Cardiac muscle cell (in vitro differentiated cells and primary cell): ENCODE results near the gene INTS3. TPM values are rescaled to one million over a fixed set of nuclear protein-coding genes. Genes with fewer than 3 reads are reported as not detected.

Experiments
- DNase-seq, 2 donors: peaks; one replicate each; pipeline versions ENCODE4 v3.0.0 to v3.0.0-alpha.2; 2010 to 2017; ENCODE audit warnings: low read depth in 1 of 2, low spot score in 1 of 2
- H3K27ac ChIP-seq: fragments of 200-600 bp; sonication (generic); 2 replicates; pipeline ENCODE4 v1.5.1; 2016
- H3K27me3 ChIP-seq: fragments of 200-600 bp; sonication (generic); 2 replicates; pipeline ENCODE4 v1.6.0; 2016; ENCODE audit warnings: control low read depth
- H3K36me3 ChIP-seq: fragments of 200-600 bp; sonication (generic); 2 replicates; pipeline ENCODE4 v1.5.1; 2016; ENCODE audit warnings: control low read depth
- H3K4me1 ChIP-seq: fragments of 200-600 bp; sonication (generic); 2 replicates; pipeline ENCODE4 v1.8.1; 2017; ENCODE audit warnings: low read depth, mild to moderate bottlenecking, mixed run types
- H3K4me3 ChIP-seq: fragments of 200-600 bp; sonication (generic); 2 replicates; pipeline ENCODE4 v1.5.1; 2016; ENCODE audit warnings: mild to moderate bottlenecking
- H3K9me3 ChIP-seq: fragments of 200-600 bp; sonication (generic); 2 replicates; pipeline ENCODE4 v1.5.1; 2017; ENCODE audit warnings: low read depth, mild to moderate bottlenecking, control low read depth
- CTCF ChIP-seq: IDR thresholded peaks from 2 replicates; pipeline ENCODE4 v1.5.1; 2012; ENCODE audit warnings: low read depth, mild to moderate bottlenecking, low read length
- polyA plus RNA-seq: library from polyadenylated mRNA; unstranded; fragments of >200 nt; fragmentation: Nextera tagmentation; extraction: Ambion mirVana; gene quantifications from 2 replicates; pipeline ENCODE4 v1.2.1, GENCODE V29; 2016
- total RNA-seq: library from RNA; depleted of rRNA; stranded (reverse); fragments of >200 nt; gene quantifications from 2 replicates; pipeline ENCODE4 v1.2.3, GENCODE V29; 2016

The INTS3 gene
- total and polyA plus RNA-seq, 2 experiments from 2014 or later: 39.7 to 73.5 TPM

GRCh38 chr1:153688736-153689328 is 39.0 kb upstream of the INTS3 start:
- no peak for TF ChIP-seq CTCF
- H3K27me3 ChIP-seq: no peaks in the 10 kb centered on the region
- H3K4me1 ChIP-seq: no peaks in the 10 kb centered on the region
- no peaks in the 10 kb centered on the region for H3K36me3 ChIP-seq
- DNase-seq: no peak
- H3K9me3 ChIP-seq: no peaks in the 10 kb centered on the region
- no peak overlapping the region for H3K4me3 ChIP-seq
- no peak overlapping the region for H3K27ac ChIP-seq

GRCh38 chr1:153693466-153693865 is 34.4 kb upstream of the INTS3 start:
- Histone ChIP-seq H3K9me3 (no peaks in the 10 kb centered on the region), H3K4me3 (no peak overlapping the region), H3K27me3 (no peaks in the 10 kb centered on the region), H3K36me3 (no peaks in the 10 kb centered on the region), H3K4me1 (peaks cover 10% of the 10 kb centered on the region), H3K27ac (no peak overlapping the region)
- DNase-seq: no peak
- no peak for TF ChIP-seq CTCF

GRCh38 chr1:153696741-153697140 is 31.1 kb upstream of the INTS3 start:
- H3K27ac ChIP-seq: peak overlapping the region; percentile 43
- no peaks in the 10 kb centered on the region for H3K36me3 ChIP-seq
- no peaks in the 10 kb centered on the region for H3K27me3 ChIP-seq
- H3K9me3 ChIP-seq: no peaks in the 10 kb centered on the region
- no peak for DNase-seq
- H3K4me1 ChIP-seq: peaks cover 14% of the 10 kb centered on the region
- no peak for TF ChIP-seq CTCF
- no peak overlapping the region for H3K4me3 ChIP-seq

GRCh38 chr1:153697191-153698019 is 30.4 kb upstream of the INTS3 start:
- TF ChIP-seq CTCF: no peak
- peaks cover 14% of the 10 kb centered on the region for H3K4me1 ChIP-seq
- H3K36me3 ChIP-seq: no peaks in the 10 kb centered on the region
- no peak overlapping the region for H3K4me3 ChIP-seq
- no peaks in the 10 kb centered on the region for H3K27me3 ChIP-seq
- H3K27ac ChIP-seq: peak overlapping the region; percentile 43
- H3K9me3 ChIP-seq: no peaks in the 10 kb centered on the region
- peak; percentile 48 to 97 for DNase-seq

GRCh38 chr1:153698020-153698922 is 29.6 kb upstream of the INTS3 start:
- H3K9me3 ChIP-seq: no peaks in the 10 kb centered on the region
- H3K4me3 ChIP-seq: no peak overlapping the region
- no peak for TF ChIP-seq CTCF
- H3K4me1 ChIP-seq: peaks cover 14% of the 10 kb centered on the region
- H3K36me3 ChIP-seq: no peaks in the 10 kb centered on the region
- peak overlapping the region; percentile 43 for H3K27ac ChIP-seq
- no peaks in the 10 kb centered on the region for H3K27me3 ChIP-seq
- peak in 1 of 2 donors; percentile 89 for DNase-seq
